Mesenchymal stem cell (in vitro differentiated cells and primary cell): ENCODE measurements around the gene TENT4B.

Experiments
- DNase-seq: peaks from one replicate; pipeline ENCODE4 v3.0.0-alpha.2; 2013
- H2AFZ ChIP-seq: one replicate; pipeline ENCODE4 v1.6.1; 2013; ENCODE audit warnings: low read depth, mild to moderate bottlenecking, control low read depth, inconsistent platforms, low read length, moderate library complexity
- H2AK5ac ChIP-seq: 2 replicates; pipeline ENCODE4 v1.6.1; 2013; ENCODE audit warnings: low read length, moderate library complexity, mild to moderate bottlenecking, inconsistent platforms; ENCODE audit not compliant: severe bottlenecking
- H2BK120ac ChIP-seq: one replicate; pipeline ENCODE4 v1.6.1; 2013; ENCODE audit warnings: low read depth, mild to moderate bottlenecking, inconsistent platforms, low read length, moderate library complexity
- H2BK12ac ChIP-seq, 2 experiments: one replicate each; pipeline ENCODE4 v1.6.1; 2013; ENCODE audit warnings: inconsistent platforms in 2 of 2, low read length in 2 of 2, mild to moderate bottlenecking in 2 of 2, moderate library complexity in 2 of 2, control low read depth in 1 of 2
- H2BK15ac ChIP-seq: one replicate; pipeline ENCODE4 v1.6.1; 2013; ENCODE audit warnings: mild to moderate bottlenecking, low read depth, inconsistent platforms; ENCODE audit not compliant: poor library complexity, severe bottlenecking
- H2BK5ac ChIP-seq: 2 replicates; pipeline ENCODE4 v1.6.1; 2013; ENCODE audit warnings: low read depth, mild to moderate bottlenecking, low read length, control low read depth, inconsistent platforms; ENCODE audit not compliant: poor library complexity, severe bottlenecking
- H3K14ac ChIP-seq, 2 experiments: one replicate each; pipeline ENCODE4 v1.6.1; 2013; ENCODE audit warnings: inconsistent platforms in 2 of 2, low read length in 2 of 2, control low read depth in 1 of 2, mild to moderate bottlenecking in 1 of 2, moderate library complexity in 1 of 2
- H3K18ac ChIP-seq, 2 experiments: one replicate each; pipeline ENCODE4 v1.6.1; 2013; ENCODE audit warnings: inconsistent platforms in 2 of 2, low read length in 2 of 2, control low read depth in 1 of 2, low read depth in 1 of 2, mild to moderate bottlenecking in 1 of 2
- H3K23ac ChIP-seq, 2 experiments: one replicate each; pipeline ENCODE4 v1.6.1; 2013; ENCODE audit warnings: inconsistent platforms in 2 of 2, low read length in 2 of 2, mild to moderate bottlenecking in 2 of 2, moderate library complexity in 2 of 2, control low read depth in 1 of 2
- H3K27ac ChIP-seq: 2 replicates; pipeline ENCODE4 v1.5.1; 2013; ENCODE audit warnings: mild to moderate bottlenecking, moderate library complexity, low read length, control low read depth, inconsistent platforms; ENCODE audit not compliant: poor library complexity, severe bottlenecking
- H3K27me3 ChIP-seq, 2 experiments: 2 replicates each; pipeline versions ENCODE4 v1.6.1 to v1.7.0; 2013; ENCODE audit warnings: low read length in 2 of 2, mild to moderate bottlenecking in 2 of 2, moderate library complexity in 2 of 2, control low read depth in 1 of 2, inconsistent platforms in 1 of 2; ENCODE audit not compliant: control insufficient read depth in 1 of 2, insufficient read depth in 1 of 2
- H3K36me3 ChIP-seq, 2 experiments: 2 replicates each; pipeline versions ENCODE4 v1.6.1 to v1.7.0; 2013; ENCODE audit warnings: low read length in 2 of 2, control low read depth in 1 of 2, inconsistent platforms in 1 of 2, low read depth in 1 of 2, mild to moderate bottlenecking in 1 of 2; ENCODE audit not compliant: insufficient read depth in 2 of 2, control insufficient read depth in 1 of 2
- H3K4ac ChIP-seq, 2 experiments: one replicate each; pipeline ENCODE4 v1.6.1; 2013; ENCODE audit warnings: inconsistent platforms in 2 of 2, low read length in 2 of 2, mild to moderate bottlenecking in 2 of 2, moderate library complexity in 2 of 2, control low read depth in 1 of 2, low read depth in 1 of 2
- H3K4me1 ChIP-seq: 2 replicates; pipeline ENCODE4 v1.6.1; 2013; ENCODE audit warnings: low read depth, low read length, control low read depth; ENCODE audit not compliant: control insufficient read depth, insufficient read depth
- H3K4me2 ChIP-seq: 2 replicates; pipeline ENCODE4 v1.6.1; 2013; ENCODE audit warnings: low read length, mild to moderate bottlenecking, inconsistent platforms; ENCODE audit not compliant: poor library complexity, severe bottlenecking
- H3K4me3 ChIP-seq, 2 experiments: 2 replicates each; pipeline versions ENCODE4 v1.5.1 to v1.7.0; 2013; ENCODE audit warnings: low read length in 2 of 2, mild to moderate bottlenecking in 2 of 2, control low read depth in 1 of 2, low read depth in 1 of 2; ENCODE audit not compliant: insufficient read depth in 1 of 2
- H3K79me1 ChIP-seq: replicated peaks from 2 replicates; pipeline ENCODE4 v1.6.1; 2013; ENCODE audit warnings: mild to moderate bottlenecking, control low read depth, low read length, inconsistent platforms; ENCODE audit not compliant: poor library complexity, severe bottlenecking
- H3K9ac ChIP-seq: 2 replicates; pipeline ENCODE4 v1.7.0; 2013; ENCODE audit warnings: mild to moderate bottlenecking, low read length, moderate library complexity
- H3K9me3 ChIP-seq: 2 replicates; pipeline ENCODE4 v1.7.0; 2013; ENCODE audit warnings: mild to moderate bottlenecking, low read length; ENCODE audit not compliant: control insufficient read depth
- H4K8ac ChIP-seq: one replicate; pipeline ENCODE4 v1.6.1; 2013; ENCODE audit warnings: inconsistent platforms, mild to moderate bottlenecking, low read length, moderate library complexity
- H4K91ac ChIP-seq: one replicate; pipeline ENCODE4 v1.6.1; 2013; ENCODE audit warnings: mild to moderate bottlenecking, low read length, inconsistent platforms
- WGBS: methylation state at CpG from one replicate; pipeline ENCODE4 v1.1.7; 2013; ENCODE audit warnings: mixed read lengths; 5-methylcytosine and 5-hydroxymethylcytosine counted together

The TENT4B gene

DNA sequence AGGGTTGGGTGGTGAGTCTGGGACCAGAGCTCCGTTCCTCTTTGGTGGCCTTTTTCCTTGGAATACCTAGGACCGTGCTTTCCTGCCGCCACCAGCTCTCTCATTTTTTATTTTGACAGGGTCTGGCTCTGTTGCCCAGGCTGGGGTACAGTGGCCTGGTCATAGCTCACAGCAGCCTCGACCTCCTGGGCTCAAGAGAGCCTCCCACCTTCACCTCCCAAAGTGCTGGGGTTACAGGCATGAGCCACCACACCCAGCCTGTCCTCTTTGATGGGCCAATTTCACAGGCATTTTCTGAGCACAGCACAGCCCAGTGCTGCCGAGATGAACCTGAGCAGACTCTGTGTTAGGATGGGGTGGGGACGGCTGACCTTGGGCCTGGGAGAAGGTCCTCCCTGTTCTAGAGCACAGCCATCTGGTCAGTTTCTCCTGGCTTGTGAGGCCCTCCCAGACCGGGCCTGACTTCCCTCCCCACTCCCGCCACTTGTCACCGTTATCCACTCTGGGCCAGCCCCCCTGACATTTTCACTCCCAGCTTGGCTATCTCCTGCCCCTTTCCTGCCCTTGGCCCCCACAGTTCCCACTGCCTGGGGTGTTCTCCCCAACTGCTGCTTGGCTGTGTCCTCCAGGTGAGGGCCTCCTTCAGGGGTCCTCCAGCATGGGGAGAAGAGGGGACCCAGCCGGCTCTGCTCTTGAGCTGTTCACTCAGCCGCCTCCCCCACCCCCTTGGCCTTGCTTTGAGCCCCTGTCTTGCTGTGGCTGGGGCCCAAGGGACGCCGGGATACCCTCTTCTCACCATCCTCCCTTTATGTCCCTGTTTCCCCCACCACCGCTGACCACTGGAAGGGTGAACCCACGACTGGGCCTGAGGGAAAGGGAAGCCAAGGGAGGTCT is 118.3 kb downstream of the TENT4B start:
- Histone ChIP-seq H2BK12ac (no peak overlapping the region), H3K4me1 (peaks cover 15% of the 10 kb centered on the region), H3K4me3 (no peak overlapping the region), H3K4me2 (no peak overlapping the region), H3K27me3 (no peaks in the 10 kb centered on the region), H3K9ac (no peak overlapping the region), H2AK5ac (no peak overlapping the region), H2BK15ac (no peak overlapping the region), H3K4ac (no peak overlapping the region), H3K18ac (no peak overlapping the region), H3K9me3 (no peaks in the 10 kb centered on the region), H3K79me1 (peaks cover 21% of the 10 kb centered on the region), H2BK5ac (no peak overlapping the region), H3K27ac (no peak overlapping the region), H3K14ac (no peak overlapping the region), H3K23ac (no peak overlapping the region), H4K91ac (no peak overlapping the region), H2BK120ac (no peak overlapping the region), H3K36me3 (peaks cover 0 to 11% of the 10 kb centered on the region in 2 experiments), H4K8ac (no peak overlapping the region), H2AFZ (no peak overlapping the region)
- DNase-seq = no peak
- WGBS = 84% methylated on average over 15 of the region's 15 CpGs

DNA sequence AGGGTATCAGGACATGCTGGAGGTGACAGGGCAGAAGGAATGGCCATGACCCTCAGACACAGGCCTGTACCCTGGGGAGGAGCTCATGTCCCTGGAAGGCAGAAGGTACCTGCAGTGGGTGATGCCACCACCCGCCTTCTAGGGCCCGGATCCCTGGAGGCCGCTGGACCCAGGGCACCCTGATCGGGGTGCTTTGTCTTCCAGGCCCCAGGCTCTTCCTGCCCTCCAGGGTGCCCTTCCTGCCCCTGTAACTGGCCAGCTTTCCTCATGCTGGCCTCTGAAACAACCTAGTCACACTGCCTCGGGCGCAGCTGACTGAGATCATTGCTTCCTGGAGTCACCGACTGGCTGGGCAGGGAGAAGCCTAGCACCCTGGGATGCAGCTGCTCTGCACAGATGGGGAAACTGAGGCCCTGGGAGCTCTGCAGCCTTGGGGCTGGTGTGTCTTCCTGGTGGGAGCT is 119.0 kb downstream of the TENT4B start:
- Histone ChIP-seq H3K18ac (no peak overlapping the region), H3K4ac (no peak overlapping the region), H3K14ac (peak overlapping the region in 1 of 2 experiments; percentile 8), H2BK5ac (no peak overlapping the region), H4K8ac (no peak overlapping the region), H4K91ac (no peak overlapping the region), H3K9me3 (no peaks in the 10 kb centered on the region), H3K9ac (no peak overlapping the region), H3K23ac (no peak overlapping the region), H3K4me1 (peaks cover 9% of the 10 kb centered on the region), H3K4me3 (no peak overlapping the region), H2BK15ac (no peak overlapping the region), H3K36me3 (peaks cover 0 to 11% of the 10 kb centered on the region in 2 experiments), H3K79me1 (peaks cover 23% of the 10 kb centered on the region), H2AFZ (no peak overlapping the region), H3K27me3 (no peaks in the 10 kb centered on the region), H2AK5ac (no peak overlapping the region), H2BK120ac (no peak overlapping the region), H3K4me2 (no peak overlapping the region), H2BK12ac (no peak overlapping the region), H3K27ac (no peak overlapping the region)
- 95% methylated on average over 7 of the region's 7 CpGs for WGBS
- DNase-seq = no peak

- Histone ChIP-seq H4K8ac (no peak overlapping the region), H3K27ac (no peak overlapping the region), H3K4me3 (no peak overlapping the region), H2BK15ac (no peak overlapping the region), H3K79me1 (peaks cover 21% of the 10 kb centered on the region), H3K9ac (no peak overlapping the region), H3K18ac (no peak overlapping the region), H3K27me3 (no peaks in the 10 kb centered on the region), H2BK120ac (no peak overlapping the region), H3K14ac (no peak overlapping the region), H3K4me1 (peaks cover 5% of the 10 kb centered on the region), H2AK5ac (no peak overlapping the region), H3K4ac (no peak overlapping the region), H3K23ac (no peak overlapping the region), H2BK5ac (no peak overlapping the region), H3K36me3 (peaks cover 0 to 11% of the 10 kb centered on the region in 2 experiments), H2AFZ (no peak overlapping the region), H2BK12ac (no peak overlapping the region), H4K91ac (no peak overlapping the region), H3K4me2 (no peak overlapping the region), H3K9me3 (no peaks in the 10 kb centered on the region)
- 91% methylated on average over 5 of the region's 5 CpGs for WGBS
- DNase-seq = no peak
Measured at GRCh38 chr16:50272687-50273381, 119.7 kb downstream of the TENT4B start.

- no peak overlapping the region for H2BK12ac ChIP-seq
- no peak overlapping the region for H3K4ac ChIP-seq
- no peak overlapping the region for H3K4me3 ChIP-seq
- DNase-seq = no peak
- H2BK120ac ChIP-seq = no peak overlapping the region
- peaks cover 0 to 11% of the 10 kb centered on the region in 2 experiments for H3K36me3 ChIP-seq
- H3K9me3 ChIP-seq = no peaks in the 10 kb centered on the region
- 94% methylated on average over 2 of the region's 2 CpGs for WGBS
- no peak overlapping the region for H3K23ac ChIP-seq
- H3K79me1 ChIP-seq = peaks cover 21% of the 10 kb centered on the region
- peaks cover 5% of the 10 kb centered on the region for H3K4me1 ChIP-seq
- no peak overlapping the region for H4K8ac ChIP-seq
- no peak overlapping the region for H2BK5ac ChIP-seq
- no peak overlapping the region for H4K91ac ChIP-seq
- H3K27ac ChIP-seq = no peak overlapping the region
- H2AK5ac ChIP-seq = no peak overlapping the region
- no peak overlapping the region for H3K14ac ChIP-seq
- H3K9ac ChIP-seq = no peak overlapping the region
- H3K18ac ChIP-seq = no peak overlapping the region
- H2BK15ac ChIP-seq = no peak overlapping the region
- no peak overlapping the region for H2AFZ ChIP-seq
- no peak overlapping the region for H3K4me2 ChIP-seq
- no peaks in the 10 kb centered on the region for H3K27me3 ChIP-seq
Measured at GRCh38 chr16:50273382-50273690, 120.2 kb downstream of the TENT4B start.
